WI38 (cell line): ENCODE results near the gene GLS.
A peak's percentile ranks its signal among the peaks of the same experiment; 100 is the strongest.
"Not testable (repeated sequence)": the region's sequence is repeated elsewhere in the genome, so short reads cannot be mapped to it uniquely, and the experiment has no call there.

Source experiments
- H3K4me3 ChIP-seq: 2 replicates; pipeline ENCODE4 v1.5.1; 2011; ENCODE audit warnings: low read depth, mild to moderate bottlenecking, control low read depth, low read length
- CTCF ChIP-seq: IDR thresholded peaks from 2 replicates; pipeline ENCODE4 v1.5.1; 2012; ENCODE audit warnings: low read depth, mild to moderate bottlenecking, control low read depth, low read length

Gene GLS

DNA sequence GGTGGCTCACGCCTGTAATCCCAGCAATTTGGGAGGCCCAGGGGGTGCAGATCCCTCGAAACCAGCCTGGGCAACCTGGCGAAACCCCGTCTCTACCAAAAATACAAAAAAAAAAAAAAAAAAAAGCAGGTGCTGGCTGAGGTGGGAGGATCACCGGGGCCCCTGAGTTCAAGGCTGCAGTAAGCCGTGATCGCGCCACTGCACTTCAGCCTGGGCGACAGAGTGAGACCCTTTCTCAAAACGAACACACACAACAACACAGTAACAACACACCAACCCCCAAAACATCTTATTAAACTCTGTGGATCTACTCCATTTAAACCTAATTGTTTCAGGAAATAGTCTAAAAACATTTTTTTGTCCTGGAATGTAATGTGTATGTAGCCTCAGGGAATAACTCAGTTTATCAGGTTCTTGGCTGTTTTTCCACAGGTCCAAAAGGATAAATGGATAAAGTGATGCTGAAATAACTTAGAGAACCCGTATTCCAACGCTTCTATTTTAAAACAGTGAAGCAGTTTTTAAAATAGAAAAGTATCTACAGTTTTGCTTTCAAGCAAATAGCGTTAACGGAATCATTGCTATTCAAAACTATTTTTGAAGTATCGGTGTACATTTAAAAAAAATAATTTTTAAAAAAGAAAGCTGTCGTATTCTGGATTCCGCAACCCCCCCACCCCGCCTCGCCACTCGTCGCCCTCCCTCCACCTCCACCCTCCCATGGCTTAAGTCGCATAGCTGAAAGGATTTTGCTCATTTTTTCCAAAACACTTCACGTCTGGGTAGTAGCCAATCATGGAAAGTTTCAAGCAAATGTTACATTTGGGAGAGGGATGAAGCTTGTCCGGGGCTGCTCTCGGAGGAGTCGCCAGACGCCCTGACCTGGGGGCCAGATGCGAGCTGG, 895 bp upstream of the GLS start:
- H3K4me3 ChIP-seq = peak overlapping the region; percentile 61
- TF ChIP-seq CTCF = no peak

DNA sequence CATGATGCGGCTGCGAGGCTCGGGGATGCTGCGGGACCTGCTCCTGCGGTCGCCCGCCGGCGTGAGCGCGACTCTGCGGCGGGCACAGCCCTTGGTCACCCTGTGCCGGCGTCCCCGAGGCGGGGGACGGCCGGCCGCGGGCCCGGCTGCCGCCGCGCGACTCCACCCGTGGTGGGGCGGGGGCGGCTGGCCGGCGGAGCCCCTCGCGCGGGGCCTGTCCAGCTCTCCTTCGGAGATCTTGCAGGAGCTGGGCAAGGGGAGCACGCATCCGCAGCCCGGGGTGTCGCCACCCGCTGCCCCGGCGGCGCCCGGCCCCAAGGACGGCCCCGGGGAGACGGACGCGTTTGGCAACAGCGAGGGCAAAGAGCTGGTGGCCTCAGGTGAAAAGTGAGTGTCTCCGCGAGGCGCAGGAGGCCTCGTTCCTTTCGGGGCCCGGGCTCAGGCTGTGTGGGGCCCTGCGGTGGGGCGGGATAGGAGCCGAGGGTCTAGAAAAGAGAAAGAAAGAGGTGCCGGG, 520 bp downstream of the GLS start:
- TF ChIP-seq CTCF = no peak
- peak overlapping the region; percentile 87 for H3K4me3 ChIP-seq

- TF ChIP-seq CTCF = no peak
- peak overlapping the region; percentile 87 for H3K4me3 ChIP-seq
These were observed 1.2 kb downstream of the GLS start for GRCh38 chr2:190881598-190882410.

GRCh38 chr2:190882411-190882766, 1.8 kb downstream of the GLS start:
- TF ChIP-seq CTCF = no peak
- H3K4me3 ChIP-seq = peak overlapping the region; percentile 87

- peak overlapping the region; percentile 87 for H3K4me3 ChIP-seq
- no peak for TF ChIP-seq CTCF
These were observed 2.4 kb downstream of the GLS start for GRCh38 chr2:190882856-190883582.

GRCh38 chr2:190885844-190886243, 5.2 kb downstream of the GLS start:
- H3K4me3 ChIP-seq = not testable (repeated sequence)

- TF ChIP-seq CTCF = no peak
- H3K4me3 ChIP-seq = no peak overlapping the region
These were observed 6.5 kb downstream of the GLS start for GRCh38 chr2:190887089-190887488.
